Neural progenitor cell (in vitro differentiated cells): ENCODE data around the gene ATP2A3.

ENCODE experiments used
- EZH2 ChIP-seq: fragments of 200-600 bp; sonication (generic); IDR thresholded peaks from 2 replicates; pipeline ENCODE4 v1.6.1; 2017; ENCODE audit warnings: antibody characterized with exemption, mild to moderate bottlenecking, moderate library complexity
- EZH2phosphoT487 ChIP-seq: fragments of 200-600 bp; sonication (generic); IDR thresholded peaks from 2 replicates; pipeline ENCODE4 v1.6.1; 2017; ENCODE audit warnings: antibody characterized with exemption
- TF ChIP-seq, protein P1 (sequence below): fragments of 200-600 bp; sonication (generic); IDR thresholded peaks from 2 replicates; pipeline ENCODE4 v1.5.1; 2017; ENCODE audit warnings: antibody characterized with exemption, mild to moderate bottlenecking

GRCh38 chr17:3921006-3921405, 43.2 kb downstream of the ATP2A3 start:
- TF ChIP-seq EZH2 = no peak
- TF ChIP-seq, protein P1, sequence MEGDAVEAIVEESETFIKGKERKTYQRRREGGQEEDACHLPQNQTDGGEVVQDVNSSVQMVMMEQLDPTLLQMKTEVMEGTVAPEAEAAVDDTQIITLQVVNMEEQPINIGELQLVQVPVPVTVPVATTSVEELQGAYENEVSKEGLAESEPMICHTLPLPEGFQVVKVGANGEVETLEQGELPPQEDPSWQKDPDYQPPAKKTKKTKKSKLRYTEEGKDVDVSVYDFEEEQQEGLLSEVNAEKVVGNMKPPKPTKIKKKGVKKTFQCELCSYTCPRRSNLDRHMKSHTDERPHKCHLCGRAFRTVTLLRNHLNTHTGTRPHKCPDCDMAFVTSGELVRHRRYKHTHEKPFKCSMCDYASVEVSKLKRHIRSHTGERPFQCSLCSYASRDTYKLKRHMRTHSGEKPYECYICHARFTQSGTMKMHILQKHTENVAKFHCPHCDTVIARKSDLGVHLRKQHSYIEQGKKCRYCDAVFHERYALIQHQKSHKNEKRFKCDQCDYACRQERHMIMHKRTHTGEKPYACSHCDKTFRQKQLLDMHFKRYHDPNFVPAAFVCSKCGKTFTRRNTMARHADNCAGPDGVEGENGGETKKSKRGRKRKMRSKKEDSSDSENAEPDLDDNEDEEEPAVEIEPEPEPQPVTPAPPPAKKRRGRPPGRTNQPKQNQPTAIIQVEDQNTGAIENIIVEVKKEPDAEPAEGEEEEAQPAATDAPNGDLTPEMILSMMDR = no peak
- no peak for TF ChIP-seq EZH2phosphoT487
